ENCODE results near the gene GLIS1.

DNA sequence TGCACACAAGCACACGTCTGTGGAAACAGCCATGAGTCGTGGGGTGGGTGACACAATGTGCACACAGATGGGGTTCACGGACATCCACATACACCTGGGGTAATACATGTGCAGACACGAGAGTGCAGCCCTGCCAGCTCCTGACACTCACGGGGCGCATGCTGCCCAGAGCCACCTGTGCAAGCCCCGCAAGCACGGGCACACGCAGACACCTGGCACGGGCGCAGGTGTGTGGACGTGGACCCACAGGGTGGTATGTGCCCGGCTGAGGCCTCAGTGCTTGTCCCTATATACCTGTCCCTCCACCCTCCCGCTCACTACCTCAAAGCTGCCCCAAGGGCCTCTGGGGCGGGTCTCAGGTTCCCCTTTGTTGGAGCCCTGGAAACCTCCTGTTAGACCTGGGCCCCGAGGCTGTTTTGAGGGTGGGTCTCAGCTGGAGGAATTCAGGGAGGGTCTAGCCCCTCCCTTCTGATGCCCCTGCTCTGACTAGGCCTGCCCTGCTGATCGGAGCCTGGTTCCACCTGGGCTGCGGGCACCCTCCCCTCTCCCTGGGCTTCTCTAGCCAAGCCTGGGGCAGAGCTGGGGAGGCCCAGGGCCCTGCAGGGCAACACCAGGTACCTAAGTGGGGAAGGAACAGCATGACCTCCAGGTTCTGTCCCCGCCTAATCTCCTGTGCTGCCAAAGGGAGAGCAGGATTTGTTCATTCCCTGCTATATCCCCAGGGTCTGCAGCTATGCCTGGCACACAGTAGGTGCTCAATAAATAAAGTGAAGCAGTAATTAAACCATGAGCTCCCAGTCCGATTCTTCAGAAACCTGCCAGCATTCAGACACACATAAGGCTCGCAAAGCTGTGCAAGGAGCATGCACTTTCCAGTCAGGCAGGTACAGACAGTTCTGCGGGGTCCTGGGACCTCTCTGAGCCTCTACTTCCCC, 230.6 kb downstream of the GLIS1 start:
- TF ChIP-seq EZH2 (IDR thresholded peaks at IDR 0.05; ENCODE audit: borderline replicate concordance, low read depth, low read length, severe bottlenecking) (no peak), CTCF (IDR thresholded peaks at IDR 0.05; ENCODE audit: borderline replicate concordance, extremely low read depth, low read length, poor library complexity, severe bottlenecking) (no peak)

Measured in DND-41 (cell line).